Gastroesophageal sphincter (tissue), 3 donors: Measurements from ENCODE around the gene RNF113B.

Experiments used
- CTCF ChIP-seq, 4 experiments: fragments of 200-600 bp in 2 of 4; fragments of 450-650 bp in 2 of 4; sonication (generic) in 1 of 4; IDR thresholded peaks; one replicate each; pipeline ENCODE4 v1.5.1; 2017 to 2019; ENCODE audit warnings: antibody characterized with exemption in 4 of 4, mild to moderate bottlenecking in 2 of 4, moderate library complexity in 2 of 4
- POLR2AphosphoS5 ChIP-seq: sonication (generic); formaldehyde crosslinking; IDR thresholded peaks from one replicate; pipeline ENCODE4 v1.6.1; 2017; ENCODE audit warnings: antibody characterized with exemption

- TF ChIP-seq POLR2AphosphoS5 (no peak), CTCF (IDR thresholded peaks at IDR 0.05) (no peak)
Measured at GRCh38 chr13:98226496-98226895, 49.4 kb upstream of the RNF113B start.
